ENCODE results near the gene SIK1.
"Not testable (repeated sequence)": the region's sequence is repeated elsewhere in the genome, so short reads cannot be mapped to it uniquely, and the experiment has no call there.

DNA sequence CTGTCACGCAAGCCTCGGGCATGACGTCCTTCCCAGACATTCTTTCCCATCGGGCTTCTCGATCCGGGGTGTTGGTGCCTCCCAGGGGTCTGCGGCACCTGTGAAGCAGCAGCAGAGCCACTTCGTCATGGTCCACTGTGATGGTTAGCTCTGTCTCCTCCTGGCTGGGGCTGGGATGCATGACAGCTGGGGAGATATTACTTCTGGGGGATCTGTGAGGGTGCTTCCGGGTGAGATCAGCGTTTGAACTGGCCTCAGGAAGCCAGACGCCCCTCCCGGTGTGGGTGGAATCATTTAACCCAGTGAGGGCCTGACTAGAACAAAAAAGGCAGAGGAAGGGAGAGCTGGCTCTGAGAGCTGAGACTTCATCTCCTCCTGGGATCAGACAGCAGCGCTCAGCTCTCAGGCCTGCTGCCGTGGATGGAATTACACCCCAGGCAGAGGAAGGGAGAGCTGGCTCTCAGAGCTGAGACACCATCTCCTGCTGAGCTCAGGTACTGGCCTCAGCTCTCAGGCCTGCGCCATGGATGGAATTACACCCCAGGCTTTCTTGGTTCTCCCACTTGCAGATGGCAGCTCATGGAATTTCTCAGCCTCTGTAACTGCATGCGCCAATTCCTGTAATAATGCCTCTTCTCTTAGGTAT lies 44.8 kb upstream of the SIK1 start:
- TF ChIP-seq POLR2A (IDR thresholded peaks at IDR 0.05; ENCODE audit: low read length); GATA1 (IDR thresholded peaks at IDR 0.05; ENCODE audit: low read depth, low read length): not testable (repeated sequence)

All from erythroblast (primary cell).